PFSK-1 (cell line): ENCODE results near the gene NECAB3.

Experiments
- POLR2AphosphoS5 ChIP-seq: IDR thresholded peaks from 2 replicates; pipeline ENCODE4 v1.6.1; 2012; ENCODE audit warnings: low read depth, mild to moderate bottlenecking, control low read depth, low read length, moderate library complexity
- SIN3A ChIP-seq: IDR thresholded peaks from 2 replicates; pipeline ENCODE4 v1.6.1; 2012; ENCODE audit warnings: mild to moderate bottlenecking, low read length, moderate library complexity, borderline replicate concordance; ENCODE audit not compliant: insufficient read depth

DNA sequence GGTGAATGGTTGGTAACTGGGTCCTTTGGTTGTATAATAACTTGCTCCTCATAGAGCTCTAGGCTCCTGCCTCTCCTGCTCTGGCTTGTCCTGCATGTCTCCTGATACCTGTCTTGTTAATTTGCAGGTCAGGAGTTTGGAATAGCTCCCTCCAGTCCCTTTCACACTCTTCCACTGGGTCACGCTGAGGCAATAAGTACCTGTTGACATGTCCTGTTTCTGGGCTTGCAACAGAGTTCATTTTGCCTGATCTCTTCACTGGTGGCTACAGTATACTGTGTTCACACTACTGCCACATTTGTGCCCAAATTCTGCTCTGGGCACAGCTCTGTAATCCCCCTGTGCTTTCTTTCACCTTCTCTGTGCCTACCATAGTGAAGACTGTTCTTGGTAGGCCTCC lies 37.5 kb downstream of the NECAB3 start:
- TF ChIP-seq SIN3A (no peak), POLR2AphosphoS5 (no peak)
